Progenitor cell of endocrine pancreas (in vitro differentiated cells): ENCODE data around the gene ARID3C. TPM values are rescaled to one million over a fixed set of nuclear protein-coding genes. Genes with fewer than 3 reads are reported as not detected.
A peak's percentile ranks its signal among the peaks of the same experiment; 100 is the strongest.

Source experiments
- DNase-seq: peaks from one replicate; pipeline ENCODE4 v3.0.0; 2021; ENCODE audit warnings: low spot score; ENCODE audit not compliant: unreplicated experiment
- H3K27ac Mint-ChIP-seq: 2 replicates; pipeline ENCODE4 v1.8.0; 2021; ENCODE audit warnings: mild to moderate bottlenecking, moderate library complexity, mixed read lengths
- H3K27me3 Mint-ChIP-seq: 2 replicates; pipeline ENCODE4 v1.8.0; 2021; ENCODE audit warnings: mixed read lengths
- H3K36me3 Mint-ChIP-seq: 2 replicates; pipeline ENCODE4 v1.8.0; 2022; ENCODE audit warnings: mixed read lengths; ENCODE audit not compliant: insufficient read depth
- H3K4me1 Mint-ChIP-seq: 2 replicates; pipeline ENCODE4 v1.8.0; 2021; ENCODE audit warnings: low read depth, mixed read lengths
- H3K4me3 Mint-ChIP-seq: 2 replicates; pipeline ENCODE4 v1.8.0; 2021; ENCODE audit warnings: low read depth, mild to moderate bottlenecking, moderate library complexity, mixed read lengths
- H3K9me3 Mint-ChIP-seq: 2 replicates; pipeline ENCODE4 v1.8.0; 2021; ENCODE audit warnings: low read depth, mixed read lengths
- CTCF ChIP-seq: fragments of 200-600 bp; sonication (generic); IDR thresholded peaks from one replicate; pipeline ENCODE4 v1.5.0; 2021; ENCODE audit warnings: antibody characterized with exemption, mild to moderate bottlenecking; ENCODE audit not compliant: unreplicated experiment
- total RNA-seq: library from RNA; stranded (reverse); gene quantifications from 2 replicates; pipeline ENCODE4 v1.2.1, GENCODE V29; 2021

The ARID3C gene
- total RNA-seq, 1 donor from 2014 or later: 12.0 TPM

- H3K4me3 Mint-ChIP-seq: no peak overlapping the region
Observed at GRCh38 chr9:34654323-34655051, 25.6 kb upstream of the ARID3C start.

DNA sequence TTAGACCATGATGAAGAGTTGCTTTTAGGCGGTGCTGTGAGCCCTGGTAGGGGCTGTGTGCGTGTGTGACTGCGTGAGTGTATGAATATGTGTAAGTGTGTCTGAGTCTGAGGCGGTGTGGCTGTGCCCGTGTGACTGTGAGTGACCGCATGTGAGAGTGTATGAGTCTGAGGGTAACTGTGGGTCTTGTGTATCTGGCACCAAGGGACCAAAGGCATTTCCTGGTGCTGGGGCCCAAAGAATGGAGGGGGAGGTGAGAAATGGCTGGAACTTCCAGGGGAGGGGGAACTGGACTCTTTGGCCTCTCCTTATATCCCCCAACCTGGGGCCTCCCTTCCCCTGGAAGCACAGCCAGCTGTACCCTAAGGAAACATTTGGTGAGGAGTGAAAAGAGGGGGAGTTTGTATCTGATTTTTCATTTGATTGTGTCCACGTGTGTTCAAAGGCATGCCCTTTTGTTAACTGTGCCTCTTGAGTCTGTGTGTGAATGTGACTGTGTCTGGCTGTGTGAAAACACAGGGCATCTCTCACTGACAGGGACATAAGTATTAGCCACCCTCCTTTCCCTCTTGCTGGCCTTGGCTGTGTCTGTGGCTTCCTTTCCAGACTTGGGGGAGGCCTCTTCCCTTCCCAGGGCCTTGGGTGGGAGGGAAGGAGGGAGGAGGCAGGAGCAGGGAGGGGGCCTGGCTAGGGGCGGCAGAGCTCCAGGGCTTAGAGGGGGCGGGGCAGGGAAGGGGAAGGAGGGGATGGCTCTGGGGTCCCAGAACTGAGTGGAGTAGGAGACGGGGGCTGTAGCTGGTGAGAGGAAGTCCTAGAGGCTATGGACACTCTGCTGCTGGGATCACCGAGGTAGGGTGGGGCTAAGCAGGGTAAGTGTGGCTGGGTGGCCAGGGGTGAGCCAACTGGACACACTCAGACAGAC, 24.5 kb upstream of the ARID3C start:
- H3K4me3 Mint-ChIP-seq: peak overlapping the region; percentile 20
- H3K27me3 Mint-ChIP-seq: no peaks in the 10 kb centered on the region
- peaks cover 27% of the 10 kb centered on the region for H3K4me1 Mint-ChIP-seq
- peaks cover 6% of the 10 kb centered on the region for H3K36me3 Mint-ChIP-seq
- H3K27ac Mint-ChIP-seq: peak overlapping the region; percentile 51
- no peak for TF ChIP-seq CTCF
- H3K9me3 Mint-ChIP-seq: no peaks in the 10 kb centered on the region
- DNase-seq: no peak

More at GRCh38 chr9:34654323-34655051, 25.6 kb upstream of the ARID3C start:
- DNase-seq: no peak
- Mint-ChIP-seq H3K36me3 (peaks cover under 1% of the 10 kb centered on the region), H3K4me1 (peaks cover 27% of the 10 kb centered on the region), H3K27ac (no peak overlapping the region), H3K9me3 (no peaks in the 10 kb centered on the region), H3K27me3 (no peaks in the 10 kb centered on the region)
- no peak for TF ChIP-seq CTCF

- TF ChIP-seq CTCF: no peak
- Mint-ChIP-seq H3K4me1 (peaks cover 34% of the 10 kb centered on the region), H3K4me3 (peak overlapping the region; percentile 66), H3K9me3 (no peaks in the 10 kb centered on the region), H3K36me3 (peaks cover 8% of the 10 kb centered on the region), H3K27ac (peak overlapping the region; percentile 51), H3K27me3 (no peaks in the 10 kb centered on the region)
- DNase-seq: no peak
Observed at GRCh38 chr9:34652602-34653000, 23.7 kb upstream of the ARID3C start.

GRCh38 chr9:34651876-34652601, 23.2 kb upstream of the ARID3C start, which contains the start of gene IL11RA:
IL11RA (plus strand) TSS chr9:34652185; CDS start chr9:34655218, 3,033 bp downstream.
- Mint-ChIP-seq H3K27ac (peak within 1 kb of the TSS; percentile 85), H3K9me3 (no peaks in the 10 kb centered on the region), H3K4me1 (peaks cover 40% of the 10 kb centered on the region), H3K36me3 (peaks cover 8% of the 10 kb centered on the region), H3K27me3 (no peaks in the 10 kb centered on the region), H3K4me3 (peak within 1 kb of the TSS; percentile 66)
- no peak for TF ChIP-seq CTCF
- DNase-seq: peak; percentile 40

DNA sequence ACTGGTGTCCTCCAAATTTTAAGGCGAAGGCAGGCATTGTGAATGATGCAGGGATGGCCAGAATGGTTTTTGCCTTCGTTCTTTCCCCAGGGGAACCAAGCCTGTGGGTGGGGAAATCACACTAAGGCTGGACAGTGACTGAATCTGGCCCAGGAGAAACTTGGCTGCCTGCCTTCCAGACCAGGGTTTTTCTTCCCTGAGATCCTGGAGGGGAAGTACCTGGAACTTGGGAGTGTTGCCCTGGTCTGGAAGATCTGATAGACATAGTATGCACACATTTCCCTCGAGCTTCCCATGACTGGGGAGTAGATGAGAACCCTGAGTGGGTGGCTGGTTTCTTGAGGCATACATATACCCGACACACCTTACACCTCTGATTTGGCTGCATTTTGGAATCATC, 22.5 kb upstream of the ARID3C start:
- Mint-ChIP-seq H3K36me3 (peaks cover 8% of the 10 kb centered on the region), H3K9me3 (no peaks in the 10 kb centered on the region), H3K4me1 (peaks cover 43% of the 10 kb centered on the region), H3K27me3 (no peaks in the 10 kb centered on the region), H3K27ac (peak overlapping the region; percentile 85), H3K4me3 (peak overlapping the region; percentile 66)
- TF ChIP-seq CTCF: no peak
- DNase-seq: no peak
